CD4-positive, CD25-positive, alpha-beta regulatory T cell (primary cell): Measurements from ENCODE around the gene MFF. TPM values are rescaled to one million over a fixed set of nuclear protein-coding genes. Genes with fewer than 3 reads are reported as not detected.

Experiments used
- ATAC-seq, 2 donors: fragments of 150-1000 bp; cut with Tn5 transposase; one replicate each; pipeline ENCODE4 v1.10.0; 2021; ENCODE audit warnings: low read depth in 2 of 2, moderate number of reproducible peaks in 2 of 2, moderate library complexity in 1 of 2
- DNase-seq, 3 donors: peaks; one replicate each; pipeline versions ENCODE4 v3.0.0 to v3.0.0-alpha.2; 2012 to 2022; ENCODE audit warnings: mixed read lengths in 1 of 3
- H3K27ac ChIP-seq: one replicate; pipeline ENCODE4 v1.7.0; 2013; ENCODE audit warnings: mild to moderate bottlenecking, low read length; ENCODE audit not compliant: insufficient read depth, poor library complexity, severe bottlenecking
- H3K27me3 ChIP-seq: one replicate; pipeline ENCODE4 v1.7.0; 2013; ENCODE audit warnings: low read length; ENCODE audit not compliant: control insufficient read depth, insufficient read depth
- H3K36me3 ChIP-seq: one replicate; pipeline ENCODE4 v1.7.0; 2013; ENCODE audit warnings: mild to moderate bottlenecking, low read length, moderate library complexity; ENCODE audit not compliant: control insufficient read depth, insufficient read depth
- H3K4me1 ChIP-seq: 2 replicates; pipeline ENCODE4 v1.7.0; 2013; ENCODE audit warnings: mild to moderate bottlenecking, low read length; ENCODE audit not compliant: insufficient read depth, control insufficient read depth, poor library complexity, severe bottlenecking
- H3K4me3 ChIP-seq: one replicate; pipeline ENCODE4 v1.7.0; 2013; ENCODE audit warnings: low read depth, mild to moderate bottlenecking, low read length, moderate library complexity
- H3K9me3 ChIP-seq, 2 experiments: 1 replicate in 1 of 2; 2 replicates in 1 of 2; pipeline ENCODE4 v1.7.0; 2013; ENCODE audit warnings: low read length in 2 of 2, mild to moderate bottlenecking in 1 of 2, moderate library complexity in 1 of 2; ENCODE audit not compliant: control insufficient read depth in 2 of 2
- H3K27ac Mint-ChIP-seq, 3 donors: one replicate each; pipeline ENCODE4 v1.8.0; 2020 to 2022; ENCODE audit warnings: mild to moderate bottlenecking in 3 of 3, mixed read lengths in 3 of 3, moderate library complexity in 2 of 3
- H3K27me3 Mint-ChIP-seq: one replicate; pipeline ENCODE4 v1.8.0; 2022; ENCODE audit warnings: mild to moderate bottlenecking, mixed read lengths
- H3K36me3 Mint-ChIP-seq: one replicate; pipeline ENCODE4 v1.8.0; 2020; ENCODE audit warnings: mixed read lengths
- H3K4me1 Mint-ChIP-seq, 4 donors: one replicate each; pipeline ENCODE4 v1.8.0; 2020 to 2022; ENCODE audit warnings: mixed read lengths in 4 of 4, mild to moderate bottlenecking in 1 of 4
- H3K4me3 Mint-ChIP-seq, 4 donors: one replicate each; pipeline ENCODE4 v1.8.0; 2020 to 2022; ENCODE audit warnings: mild to moderate bottlenecking in 4 of 4, mixed read lengths in 4 of 4, moderate library complexity in 3 of 4
- H3K9me3 Mint-ChIP-seq, 7 donors: one replicate each; pipeline ENCODE4 v1.8.0; 2020 to 2022; ENCODE audit warnings: mixed read lengths in 7 of 7, mild to moderate bottlenecking in 3 of 7, moderate library complexity in 2 of 7
- polyA plus RNA-seq, 4 donors: library from polyadenylated mRNA; unstranded; fragments of 300-500 nt; fragmentation: Illumina TruSeq; gene quantifications; one replicate each; pipeline ENCODE4 v1.2.3, GENCODE V29; 2021
- total RNA-seq: library from RNA; stranded (reverse); gene quantifications from one replicate; pipeline ENCODE4 v1.2.3, GENCODE V29; 2022

Gene MFF
- total and polyA plus RNA-seq, 5 donors from 2014 or later = 62.3 to 150 (median 137) TPM

GRCh38 chr2:227402959-227403358 lies 77.9 kb downstream of the MFF start:
- no peak overlapping the region for H3K27ac ChIP-seq
- peaks cover 0 to 2% (median 0%) of the 10 kb centered on the region in 7 donors for H3K9me3 Mint-ChIP-seq
- H3K9me3 ChIP-seq = no peaks in the 10 kb centered on the region
- no peak for ATAC-seq
- H3K27me3 Mint-ChIP-seq = no peaks in the 10 kb centered on the region
- H3K27me3 ChIP-seq = no peaks in the 10 kb centered on the region
- no peaks in the 10 kb centered on the region for H3K4me1 ChIP-seq
- H3K4me1 Mint-ChIP-seq = peaks cover 0 to 11% (median 3%) of the 10 kb centered on the region in 4 donors
- DNase-seq = no peak
- H3K4me3 Mint-ChIP-seq = no peak overlapping the region
- H3K36me3 Mint-ChIP-seq = no peaks in the 10 kb centered on the region
- no peaks in the 10 kb centered on the region for H3K36me3 ChIP-seq
- H3K4me3 ChIP-seq = no peak overlapping the region
- no peak overlapping the region for H3K27ac Mint-ChIP-seq

- Histone ChIP-seq H3K4me1 (no peaks in the 10 kb centered on the region), H3K27ac (no peak overlapping the region), H3K4me3 (no peak overlapping the region), H3K9me3 (no peaks in the 10 kb centered on the region), H3K36me3 (no peaks in the 10 kb centered on the region), H3K27me3 (no peaks in the 10 kb centered on the region)
- peak overlapping the region in 1 of 3 donors; percentile 72 for H3K27ac Mint-ChIP-seq
- H3K27me3 Mint-ChIP-seq = no peaks in the 10 kb centered on the region
- no peaks in the 10 kb centered on the region for H3K36me3 Mint-ChIP-seq
- DNase-seq (peak in 1 of 3 donors; percentile 9), ATAC-seq (no peak)
- peaks cover 0 to 11% (median 2%) of the 10 kb centered on the region in 4 donors for H3K4me1 Mint-ChIP-seq
- no peak overlapping the region for H3K4me3 Mint-ChIP-seq
- H3K9me3 Mint-ChIP-seq = peaks cover 0 to 2% (median 0%) of the 10 kb centered on the region in 7 donors
These were observed 79.7 kb downstream of the MFF start for GRCh38 chr2:227404585-227405271.

- DNase-seq = peak in 1 of 3 donors; percentile 20
- Histone ChIP-seq H3K9me3 (no peaks in the 10 kb centered on the region), H3K36me3 (no peaks in the 10 kb centered on the region), H3K4me3 (no peak overlapping the region), H3K4me1 (peaks cover 1% of the 10 kb centered on the region), H3K27me3 (no peaks in the 10 kb centered on the region), H3K27ac (no peak overlapping the region)
- Mint-ChIP-seq H3K27me3 (no peaks in the 10 kb centered on the region), H3K36me3 (no peaks in the 10 kb centered on the region), H3K4me1 (peaks cover 0 to 20% (median 8%) of the 10 kb centered on the region in 4 donors), H3K4me3 (no peak overlapping the region), H3K9me3 (peaks cover 0 to 2% (median 0%) of the 10 kb centered on the region in 7 donors), H3K27ac (peak overlapping the region in 2 of 3 donors; percentile 22 to 33)
- no peak for ATAC-seq
These were observed 81.4 kb downstream of the MFF start for GRCh38 chr2:227406177-227407031.

Other genes with a start within 250 kb of the MFF start
- not detected for gene COL4A4, start 161.0 kb upstream of the MFF start, total RNA-seq
- under 1 TPM in 3 of 4 donors, not detected in 1; 0.02 to 0.13 (median 0.06) TPM for gene COL4A4, start 161.0 kb upstream of the MFF start, polyA plus RNA-seq
- not detected for gene COL4A3, start 160.6 kb upstream of the MFF start, total RNA-seq
- not detected for gene COL4A3, start 160.6 kb upstream of the MFF start, polyA plus RNA-seq
- not detected for gene TM4SF20, start 54.1 kb downstream of the MFF start, total RNA-seq
- not detected for gene TM4SF20, start 54.1 kb downstream of the MFF start, polyA plus RNA-seq
- not detected for gene SCYGR1, start 62.7 kb downstream of the MFF start, total RNA-seq
- gene SCYGR1, start 62.7 kb downstream of the MFF start, polyA plus RNA-seq = not detected
- gene AGFG1, start 146.9 kb downstream of the MFF start, total RNA-seq = 64.0 TPM
- 10 to 100 TPM; 14.9 to 28.7 (median 20.2) TPM for gene AGFG1, start 146.9 kb downstream of the MFF start, polyA plus RNA-seq